Activated CD4-positive, alpha-beta T cell treated with anti-CD3 and anti-CD28 coated beads for 24 hours (primary cell): ENCODE data around the gene NFE2L1.

Source experiments
- DNase-seq, 2 donors: peaks; one replicate each; pipeline ENCODE4 v3.0.0-alpha.2; 2020; ENCODE audit warnings: low read depth in 2 of 2

Gene NFE2L1

DNA sequence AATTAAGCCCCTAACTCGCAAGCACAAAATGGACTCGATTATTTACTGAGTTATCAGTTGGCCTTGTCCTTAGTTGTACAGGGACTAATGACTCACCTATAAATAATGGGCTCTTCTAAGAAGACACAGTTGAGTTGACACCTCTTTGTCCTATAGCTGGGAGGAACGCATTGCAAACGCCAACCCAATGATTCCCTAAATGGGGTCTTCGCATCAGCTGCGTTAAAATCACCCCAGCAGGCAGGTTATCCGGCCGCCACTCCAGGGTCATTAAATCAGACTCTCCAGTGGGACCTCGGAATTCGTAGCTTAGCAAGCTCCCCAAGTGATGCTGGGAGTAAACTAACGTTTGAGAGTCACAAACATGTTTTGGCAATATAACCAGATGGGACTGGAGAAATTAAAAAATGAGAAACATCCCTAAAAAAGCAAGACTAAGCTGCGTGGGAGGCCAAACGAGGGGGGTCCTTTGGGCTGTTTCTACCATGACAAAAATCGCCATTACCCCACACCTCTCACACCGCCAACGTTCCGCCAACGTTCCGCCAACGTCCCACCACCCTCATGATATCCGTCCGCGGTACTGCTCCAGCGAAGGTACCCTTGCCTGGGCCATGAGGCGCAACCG lies 932 bp upstream of the NFE2L1 start:
- DNase-seq = no peak

DNA sequence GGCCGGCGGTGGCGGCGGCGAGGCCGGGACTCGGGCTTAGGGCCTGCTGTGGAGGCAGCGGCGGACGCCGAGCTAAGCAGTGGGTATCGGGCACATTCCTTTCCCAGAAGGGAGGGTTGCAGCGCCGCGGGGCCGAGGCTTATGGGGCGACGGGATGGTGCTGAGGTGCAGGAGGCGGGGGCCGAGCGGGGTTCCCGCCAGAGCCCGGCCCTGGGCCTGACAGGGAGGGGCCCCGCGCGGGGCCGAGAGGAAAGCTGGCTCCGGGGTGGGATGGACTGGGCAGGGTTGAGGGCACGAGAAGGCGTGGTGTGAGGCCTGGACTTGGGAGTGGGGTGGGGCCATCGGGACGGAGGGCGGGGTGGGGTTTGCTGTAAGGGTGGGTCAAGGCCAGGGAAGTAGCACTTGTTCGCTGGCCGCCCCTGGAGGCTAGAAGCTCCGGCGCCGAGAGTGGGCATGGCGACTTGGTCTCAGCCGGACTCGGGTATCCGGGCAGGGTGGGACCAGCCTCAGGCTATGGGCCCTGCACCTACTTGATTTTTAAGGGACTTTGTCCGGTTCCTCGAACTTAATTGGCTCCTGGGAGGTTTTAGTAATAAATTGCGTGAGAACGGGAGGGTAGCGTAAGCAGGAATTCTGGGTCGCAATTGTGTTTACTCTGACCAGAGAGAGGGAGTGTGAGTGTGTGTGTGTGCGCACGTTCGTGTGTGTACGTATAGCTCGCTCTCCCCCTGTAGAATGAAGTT lies 396 bp downstream of the NFE2L1 start:
- no peak for DNase-seq

DNA sequence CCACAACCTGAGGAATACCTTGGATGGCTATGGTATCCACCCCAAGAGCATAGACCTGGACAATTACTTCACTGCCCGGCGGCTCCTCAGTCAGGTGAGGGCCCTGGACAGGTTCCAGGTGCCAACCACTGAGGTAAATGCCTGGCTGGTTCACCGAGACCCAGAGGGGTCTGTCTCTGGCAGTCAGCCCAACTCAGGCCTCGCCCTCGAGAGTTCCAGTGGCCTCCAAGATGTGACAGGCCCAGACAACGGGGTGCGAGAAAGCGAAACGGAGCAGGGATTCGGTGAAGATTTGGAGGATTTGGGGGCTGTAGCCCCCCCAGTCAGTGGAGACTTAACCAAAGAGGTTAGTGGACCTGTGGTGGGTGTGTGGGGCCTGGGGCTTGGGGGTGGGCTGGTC lies 3.1 kb downstream of the NFE2L1 start:
- no peak for DNase-seq

DNA sequence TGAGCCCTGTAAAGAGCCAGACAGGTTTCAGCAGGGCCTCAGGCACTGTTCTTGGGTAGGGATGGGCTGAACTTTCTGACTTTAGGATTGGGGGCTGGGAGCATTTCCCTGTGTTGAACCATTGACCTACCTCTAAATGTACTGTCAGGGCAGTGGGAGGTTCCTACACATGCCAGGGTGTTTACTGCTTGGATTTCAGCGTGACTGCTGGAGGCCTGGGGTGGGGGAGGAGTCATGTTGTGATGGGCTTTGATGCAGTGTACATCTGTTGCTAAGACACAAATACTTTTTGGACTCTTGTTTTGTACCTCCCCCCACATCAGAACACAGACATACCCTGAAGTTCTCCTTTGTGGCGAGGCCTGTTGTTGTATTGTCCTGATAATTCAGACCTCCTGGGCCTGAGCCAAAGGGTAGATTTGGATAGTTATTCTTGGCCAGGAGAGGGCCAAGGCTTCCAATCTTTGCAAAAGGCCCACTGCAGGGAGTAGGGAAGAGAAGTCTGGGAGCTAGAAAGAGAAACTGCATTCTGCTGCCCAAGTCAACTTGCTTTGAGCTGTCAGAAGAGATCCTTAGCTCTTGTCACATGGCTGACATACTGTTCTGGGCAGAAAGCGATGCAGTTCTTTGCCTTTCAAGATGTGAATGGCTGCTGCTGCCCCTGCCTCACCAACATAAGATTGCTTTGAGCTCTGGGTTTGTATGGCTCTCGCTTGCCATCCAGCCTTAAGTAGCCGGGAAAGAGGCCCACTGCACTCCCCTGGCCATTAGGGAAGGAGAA lies 3.7 kb downstream of the NFE2L1 start:
- no peak for DNase-seq

DNA sequence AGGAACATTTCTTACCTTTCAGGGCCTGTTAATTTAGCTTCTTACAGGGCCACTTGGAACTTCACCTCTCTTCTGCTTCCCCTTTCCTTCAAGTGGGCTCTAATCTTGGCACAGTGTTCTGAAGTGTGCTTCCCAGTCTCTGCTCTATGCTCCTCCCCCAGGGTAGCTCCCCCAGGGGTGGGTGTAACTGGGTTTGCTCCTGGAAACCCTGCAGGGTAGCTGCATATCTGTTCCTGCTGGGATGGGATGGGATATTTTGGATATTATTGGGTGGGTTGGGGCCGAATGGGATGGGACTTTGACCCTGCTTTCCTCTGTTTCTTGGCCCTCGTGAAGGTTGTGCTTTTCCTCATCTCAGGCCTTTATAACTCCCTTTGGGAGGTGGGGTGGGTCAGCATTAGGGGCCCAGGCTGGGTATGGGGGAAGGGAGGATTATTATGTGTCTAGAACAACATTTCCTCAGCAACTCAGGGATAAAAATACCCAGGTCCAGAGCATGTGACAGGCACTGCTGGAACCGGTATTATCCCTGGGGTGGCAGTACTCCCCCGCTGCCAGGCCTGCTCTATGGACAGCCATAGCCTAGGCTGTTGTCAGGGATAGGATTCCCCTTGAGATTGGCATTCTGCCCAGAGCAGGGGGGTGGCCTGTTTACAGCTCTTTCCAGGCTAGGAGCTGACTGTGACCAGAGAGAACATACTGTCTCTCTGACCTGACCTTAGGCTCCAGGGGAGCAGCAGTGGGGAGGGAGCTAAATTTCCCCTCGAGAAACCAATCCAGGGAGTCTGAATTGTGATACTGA lies 5.0 kb downstream of the NFE2L1 start:
- DNase-seq = no peak

DNA sequence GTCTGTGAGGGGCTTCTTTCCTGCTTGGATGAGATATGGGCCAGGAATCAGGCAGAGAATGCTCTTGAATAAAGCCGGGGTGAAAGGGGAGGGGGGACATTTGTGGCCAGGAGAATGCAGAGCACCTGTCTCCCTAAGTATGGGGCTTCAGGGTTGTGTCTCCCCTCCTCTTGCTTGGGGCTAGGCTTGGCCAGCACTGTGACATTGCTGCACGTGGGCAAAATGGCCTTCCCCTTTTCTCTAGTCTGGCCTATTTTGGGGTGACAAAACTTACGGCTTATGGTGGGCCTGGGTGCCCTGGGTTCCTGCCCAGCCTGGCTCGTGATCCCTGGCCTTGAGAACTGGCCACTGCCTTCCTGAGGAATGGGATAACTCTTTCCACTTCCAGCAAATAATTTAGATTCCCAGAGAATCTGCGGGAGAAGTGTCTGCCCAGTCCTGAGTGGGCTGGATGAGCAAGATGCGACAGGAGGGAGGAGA lies 5.6 kb downstream of the NFE2L1 start:
- no peak for DNase-seq

DNA sequence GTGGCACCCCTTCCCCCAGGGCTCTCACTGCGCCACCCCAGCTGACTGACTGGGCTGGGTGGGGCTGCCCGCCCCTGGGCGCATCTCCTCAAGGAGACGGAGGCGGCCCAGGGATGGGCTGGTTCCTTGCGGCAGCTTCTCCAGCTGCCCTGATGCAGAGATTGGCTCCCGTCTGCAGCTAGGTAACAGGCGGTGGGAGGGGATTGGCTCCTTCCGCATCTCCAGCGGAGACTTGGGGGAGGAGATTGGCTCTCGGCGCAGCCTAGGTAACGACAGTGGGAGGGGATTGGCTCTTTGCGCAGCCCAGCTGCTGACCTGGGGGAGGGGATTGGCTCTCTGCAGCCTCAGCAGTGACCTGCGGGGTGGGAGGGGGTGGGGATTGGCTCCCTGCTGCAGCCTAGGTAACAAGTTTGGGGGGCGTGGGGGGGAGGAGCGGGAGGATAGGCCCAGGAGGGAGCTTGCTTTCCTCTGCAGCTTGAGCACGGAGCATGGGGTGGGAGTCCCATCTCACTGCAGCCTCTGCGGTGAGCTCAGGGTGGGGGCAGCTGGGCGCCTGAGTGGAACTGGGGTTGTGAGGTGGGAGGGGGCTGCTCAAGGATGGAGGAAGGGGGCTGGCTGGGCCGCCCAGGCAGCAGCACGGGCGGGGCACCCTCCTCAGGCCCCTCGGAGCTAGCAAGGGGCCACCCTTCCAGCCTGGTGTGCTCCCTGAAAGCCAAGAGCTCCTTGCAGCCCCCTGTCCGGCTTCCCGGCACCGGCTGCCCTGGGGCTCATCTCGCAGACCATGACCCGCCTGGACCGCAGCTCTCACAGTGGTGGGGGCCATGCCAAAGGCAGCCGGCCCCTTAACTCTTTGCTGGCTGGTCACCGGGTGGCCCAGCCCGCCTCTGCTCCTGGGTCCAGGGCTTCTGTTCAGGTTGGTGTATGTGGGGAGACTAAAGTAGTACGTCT lies 6.4 kb downstream of the NFE2L1 start:
- no peak for DNase-seq

DNA sequence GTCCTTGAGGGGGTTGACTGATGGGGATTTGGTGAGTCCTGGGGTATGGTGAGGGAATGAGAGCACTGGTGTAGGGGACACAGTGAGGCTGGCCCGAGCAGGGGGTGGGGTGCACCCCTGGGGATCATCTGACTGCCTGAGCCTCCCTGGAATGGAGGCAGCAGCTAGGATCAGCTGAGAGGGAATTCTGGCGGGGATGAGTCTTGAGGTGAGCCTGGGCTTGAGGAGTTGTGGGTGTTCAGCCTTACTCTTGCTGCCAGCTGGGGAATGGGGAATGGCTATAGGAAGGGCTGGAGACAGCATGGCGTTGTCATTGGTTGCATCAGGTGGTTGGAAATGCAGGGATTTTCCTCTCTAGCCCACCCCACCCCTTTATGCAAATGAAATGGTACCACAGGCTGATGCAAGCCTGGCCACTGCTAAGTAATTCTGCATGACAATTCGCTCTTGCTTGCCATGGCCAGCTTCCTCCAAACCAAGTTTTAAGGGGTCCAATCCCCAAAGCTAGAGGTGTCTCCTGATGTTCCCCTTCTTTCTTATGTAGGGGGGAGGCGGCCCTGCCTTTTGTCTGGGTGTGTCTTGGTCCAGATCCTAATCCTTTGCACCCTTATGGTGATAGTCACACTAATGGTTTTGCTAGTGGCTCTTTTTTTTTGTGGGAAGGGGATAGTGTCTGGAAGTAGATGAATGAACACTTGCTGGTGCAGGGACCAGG lies 7.5 kb downstream of the NFE2L1 start:
- DNase-seq = peak in 1 of 2 donors; percentile 22

DNA sequence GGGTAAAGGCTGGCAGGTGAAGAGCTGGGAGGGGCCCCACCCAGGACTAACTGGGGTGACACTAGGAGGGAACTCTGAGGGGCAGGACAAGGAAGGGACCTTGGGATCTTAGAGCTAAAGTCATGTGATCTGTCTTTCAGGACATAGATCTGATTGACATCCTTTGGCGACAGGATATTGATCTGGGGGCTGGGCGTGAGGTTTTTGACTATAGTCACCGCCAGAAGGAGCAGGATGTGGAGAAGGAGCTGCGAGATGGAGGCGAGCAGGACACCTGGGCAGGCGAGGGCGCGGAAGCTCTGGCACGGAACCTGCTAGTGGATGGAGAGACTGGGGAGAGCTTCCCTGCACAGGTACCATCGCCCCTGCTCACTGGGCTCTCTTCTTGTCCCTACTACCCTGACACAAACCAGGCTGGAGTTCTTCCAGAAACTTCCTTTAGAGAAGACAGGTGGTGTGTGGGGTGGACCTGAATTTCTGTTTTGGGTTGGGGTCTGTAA lies 8.1 kb downstream of the NFE2L1 start:
- DNase-seq = no peak

DNA sequence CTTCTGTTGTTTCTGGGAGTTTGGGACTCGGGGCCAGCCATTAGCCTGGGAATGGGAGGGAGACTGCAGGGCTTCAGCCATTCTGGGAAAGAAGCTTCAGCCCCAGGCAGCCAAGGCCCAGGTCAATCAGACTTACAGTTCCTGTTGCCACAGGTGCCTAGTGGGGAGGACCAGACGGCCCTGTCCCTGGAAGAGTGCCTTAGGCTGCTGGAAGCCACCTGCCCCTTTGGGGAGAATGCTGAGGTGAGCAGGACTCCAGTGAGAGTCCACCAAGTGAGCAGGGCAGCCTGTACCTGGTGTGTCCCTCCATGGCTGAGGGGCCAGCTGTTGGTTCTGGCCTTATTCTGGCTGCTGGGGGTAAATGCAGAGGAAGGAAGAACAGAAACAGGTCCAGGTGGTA lies 8.7 kb downstream of the NFE2L1 start:
- DNase-seq = no peak

DNA sequence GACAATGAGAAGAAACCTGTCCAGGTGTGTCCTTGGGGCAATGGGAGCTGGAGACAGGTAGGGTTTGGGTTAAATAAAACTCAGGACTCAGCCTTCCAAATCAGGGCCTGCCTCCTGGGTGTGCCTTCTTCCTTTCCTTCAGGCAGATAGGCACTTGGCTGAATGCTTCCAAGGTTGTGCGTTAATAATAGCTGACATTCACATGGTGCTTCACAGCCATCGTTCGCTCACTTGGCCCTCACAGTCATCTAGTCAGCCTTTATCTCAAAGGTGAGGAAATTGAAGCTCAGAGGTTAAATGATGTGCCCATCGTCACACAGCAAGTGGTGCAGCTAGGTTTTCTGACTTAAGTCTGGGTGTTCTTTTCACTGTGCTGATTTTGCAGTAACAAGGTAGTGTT lies 9.5 kb downstream of the NFE2L1 start:
- DNase-seq = no peak

DNA sequence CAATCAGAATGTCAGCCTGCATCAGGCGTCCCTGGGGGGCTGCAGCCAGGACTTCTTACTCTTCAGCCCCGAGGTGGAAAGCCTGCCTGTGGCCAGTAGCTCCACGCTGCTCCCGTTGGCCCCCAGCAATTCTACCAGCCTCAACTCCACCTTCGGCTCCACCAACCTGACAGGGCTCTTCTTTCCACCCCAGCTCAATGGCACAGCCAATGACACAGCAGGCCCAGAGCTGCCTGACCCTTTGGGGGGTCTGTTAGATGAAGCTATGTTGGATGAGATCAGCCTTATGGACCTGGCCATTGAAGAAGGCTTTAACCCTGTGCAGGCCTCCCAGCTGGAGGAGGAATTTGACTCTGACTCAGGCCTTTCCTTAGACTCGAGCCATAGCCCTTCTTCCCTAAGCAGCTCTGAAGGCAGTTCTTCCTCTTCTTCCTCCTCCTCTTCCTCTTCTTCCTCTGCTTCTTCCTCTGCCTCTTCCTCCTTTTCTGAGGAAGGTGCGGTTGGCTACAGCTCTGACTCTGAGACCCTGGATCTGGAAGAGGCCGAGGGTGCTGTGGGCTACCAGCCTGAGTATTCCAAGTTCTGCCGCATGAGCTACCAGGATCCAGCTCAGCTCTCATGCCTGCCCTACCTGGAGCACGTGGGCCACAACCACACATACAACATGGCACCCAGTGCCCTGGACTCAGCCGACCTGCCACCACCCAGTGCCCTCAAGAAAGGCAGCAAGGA lies 10.4 kb downstream of the NFE2L1 start:
- DNase-seq = no peak

DNA sequence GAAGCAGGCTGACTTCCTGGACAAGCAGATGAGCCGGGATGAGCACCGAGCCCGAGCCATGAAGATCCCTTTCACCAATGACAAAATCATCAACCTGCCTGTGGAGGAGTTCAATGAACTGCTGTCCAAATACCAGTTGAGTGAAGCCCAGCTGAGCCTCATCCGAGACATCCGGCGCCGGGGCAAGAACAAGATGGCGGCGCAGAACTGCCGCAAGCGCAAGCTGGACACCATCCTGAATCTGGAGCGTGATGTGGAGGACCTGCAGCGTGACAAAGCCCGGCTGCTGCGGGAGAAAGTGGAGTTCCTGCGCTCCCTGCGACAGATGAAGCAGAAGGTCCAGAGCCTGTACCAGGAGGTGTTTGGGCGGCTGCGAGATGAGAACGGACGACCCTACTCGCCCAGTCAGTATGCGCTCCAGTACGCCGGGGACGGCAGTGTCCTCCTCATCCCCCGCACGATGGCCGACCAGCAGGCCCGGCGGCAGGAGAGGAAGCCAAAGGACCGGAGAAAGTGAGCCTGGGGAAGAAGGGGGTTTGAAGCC lies 11.0 kb downstream of the NFE2L1 start:
- no peak for DNase-seq

DNA sequence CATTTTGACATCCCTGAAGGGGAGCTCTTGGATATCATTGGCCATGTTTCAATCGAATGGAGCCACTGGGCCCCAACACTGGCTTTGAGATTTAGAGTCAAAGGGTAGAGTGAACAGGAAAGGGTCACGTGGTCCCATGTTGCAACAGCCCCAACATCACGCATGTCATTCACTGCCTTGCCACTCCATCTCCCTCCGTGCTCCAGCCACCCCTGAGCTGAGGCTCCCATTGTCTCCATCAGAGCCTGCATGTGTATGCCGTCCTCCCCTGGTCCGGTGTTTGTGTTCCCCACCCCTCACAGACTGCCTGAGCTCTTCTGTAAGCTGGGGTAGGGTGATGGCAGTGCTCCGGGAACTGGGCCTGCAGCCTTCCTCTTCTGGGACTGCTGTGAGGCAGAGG lies 12.1 kb downstream of the NFE2L1 start:
- no peak for DNase-seq

DNA sequence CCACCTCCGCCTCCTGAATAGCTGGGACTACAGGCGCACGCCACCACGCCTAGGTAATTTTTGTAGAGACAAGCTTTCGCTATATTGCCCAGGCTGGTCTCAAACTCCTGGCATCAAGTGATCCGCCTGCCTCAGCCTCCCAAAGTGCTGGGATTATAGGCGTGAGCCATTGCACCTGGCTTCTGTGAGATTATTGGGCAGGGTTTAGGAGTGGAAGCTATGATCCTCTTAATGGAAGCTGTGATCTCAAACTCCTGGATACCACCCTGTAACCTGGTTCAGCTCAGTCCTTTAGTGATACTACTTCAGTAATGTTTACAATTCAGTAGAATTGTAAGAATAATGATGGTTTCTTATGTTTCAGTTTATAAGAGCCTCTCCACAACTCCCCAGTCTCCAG lies 14.1 kb downstream of the NFE2L1 start:
- DNase-seq = no peak

DNA sequence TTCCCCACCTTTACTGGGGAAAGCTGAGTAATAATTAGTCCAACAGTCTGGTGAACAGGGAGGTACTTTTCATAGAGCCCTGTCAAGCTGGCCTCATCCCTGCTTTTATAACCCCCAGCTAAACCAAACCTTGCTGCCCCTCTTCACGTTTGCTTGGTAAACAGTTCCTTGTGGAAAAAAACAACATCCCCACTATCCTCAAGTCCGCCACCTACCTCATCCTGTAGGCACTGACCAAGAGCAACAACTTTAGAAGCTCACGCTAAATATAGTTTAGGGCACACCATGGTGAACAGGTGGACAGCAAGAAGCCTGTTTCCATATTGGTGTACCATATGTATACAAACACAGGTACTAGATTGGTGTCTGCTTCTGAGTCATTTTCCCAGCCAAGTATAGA lies 16.5 kb downstream of the NFE2L1 start:
- DNase-seq = no peak

DNA sequence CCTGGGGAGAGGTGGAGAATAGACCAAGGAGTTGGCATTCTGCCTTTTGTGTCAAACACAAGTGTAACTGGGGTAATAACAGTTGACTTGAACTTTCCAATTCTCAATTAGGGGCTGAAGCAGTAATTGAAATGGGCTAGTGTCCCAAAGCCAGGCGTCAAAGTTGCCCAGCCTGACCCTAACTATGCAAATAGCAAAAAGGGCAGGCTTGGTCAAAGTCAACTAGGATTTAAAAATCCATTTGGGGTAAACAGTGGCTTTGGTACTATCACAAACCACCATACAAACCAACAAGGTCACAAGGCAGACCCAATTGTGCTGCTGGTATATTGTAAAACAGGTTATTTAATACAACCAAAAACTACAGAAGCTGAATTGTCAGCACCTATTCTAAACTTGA lies 18.0 kb downstream of the NFE2L1 start:
- DNase-seq = no peak

DNA sequence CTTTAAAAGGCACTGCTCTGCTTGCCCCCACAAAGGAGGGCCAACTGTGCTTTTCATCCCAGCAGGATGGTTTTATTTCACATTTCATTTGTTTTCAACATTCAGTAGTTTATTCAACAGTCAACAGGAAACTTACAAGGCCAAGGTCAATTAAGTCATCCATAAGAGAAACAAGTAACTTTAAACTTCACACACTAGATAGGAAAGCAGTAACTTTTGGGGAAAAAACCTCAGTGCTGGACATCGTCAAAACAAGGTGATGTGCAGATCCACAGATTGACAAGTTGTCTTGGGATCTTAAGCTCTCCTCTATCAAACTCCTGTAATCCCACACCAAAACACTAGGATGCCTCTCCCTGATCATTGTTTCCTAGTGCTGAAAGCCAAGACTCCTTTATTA lies 18.5 kb downstream of the NFE2L1 start:
- no peak for DNase-seq

DNA sequence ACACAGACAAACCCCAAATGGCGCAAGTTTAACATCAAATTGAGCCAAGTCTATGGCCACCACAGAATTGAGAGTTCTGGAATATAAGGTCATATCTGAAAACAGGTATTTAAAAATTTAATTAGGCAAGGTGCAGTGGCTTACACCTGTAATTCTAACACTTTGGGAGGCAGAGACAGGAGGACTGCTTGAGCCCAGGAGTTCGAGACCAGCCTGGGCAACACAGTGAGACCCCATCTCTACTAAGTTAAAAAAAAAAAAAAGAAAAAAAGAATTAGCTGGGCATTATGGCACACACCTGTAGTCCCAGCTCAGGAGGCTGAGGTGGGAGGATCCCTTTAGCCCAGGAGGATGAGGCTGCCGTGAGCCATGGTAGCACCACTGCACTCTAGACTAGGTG lies 19.1 kb downstream of the NFE2L1 start:
- no peak for DNase-seq
